WTC11 (cell line): ENCODE measurements around the gene EIF4H. TPM values are rescaled to one million over a fixed set of nuclear protein-coding genes. Genes with fewer than 3 reads are reported as not detected.

Experiments
- ATAC-seq: fragments of 200-7000 bp; cut with Tn5 transposase; 2 replicates; pipeline ENCODE4 v1.10.0; 2021; ENCODE audit warnings: mild to moderate bottlenecking, moderate library complexity
- CTCF ChIA-PET: fragments of 300-600 bp; sonication (Branson Sonifier 250); formaldehyde crosslinking; loops from one replicate; lab custom pipeline; 2021; ENCODE audit warnings: antibody characterized with exemption; lab: Charles Lee
- POLR2A ChIA-PET: fragments of 350-600 bp; sonication (Branson Sonifier 250); formaldehyde crosslinking; loops from one replicate; lab custom pipeline; 2021; ENCODE audit warnings: antibody characterized with exemption; lab: Charles Lee
- DNase-seq: peaks from one replicate; pipeline ENCODE4 v3.0.0; 2021; ENCODE audit warnings: low spot score
- H3K27ac Mint-ChIP-seq: 2 replicates; pipeline ENCODE4 v1.8.0; 2021; ENCODE audit warnings: mixed read lengths
- H3K27me3 Mint-ChIP-seq: 2 replicates; pipeline ENCODE4 v1.8.0; 2021; ENCODE audit warnings: low read depth, mild to moderate bottlenecking, moderate library complexity, mixed read lengths
- H3K36me3 Mint-ChIP-seq: 2 replicates; pipeline ENCODE4 v1.8.0; 2021; ENCODE audit warnings: mixed read lengths
- H3K4me1 Mint-ChIP-seq: 2 replicates; pipeline ENCODE4 v1.8.0; 2022; ENCODE audit warnings: mixed read lengths
- H3K4me3 Mint-ChIP-seq: 2 replicates; pipeline ENCODE4 v1.8.0; 2021; ENCODE audit warnings: mild to moderate bottlenecking, moderate library complexity, mixed read lengths
- H3K9me3 Mint-ChIP-seq: 2 replicates; pipeline ENCODE4 v1.8.0; 2021; ENCODE audit warnings: mixed read lengths
- CBFB ChIP-seq: sonication (generic); formaldehyde crosslinking; IDR thresholded peaks from 2 replicates; pipeline ENCODE4 v1.8.1; 2022; ENCODE audit warnings: mild to moderate bottlenecking, low read depth, missing genetic modification reagents
- FOXJ3 ChIP-seq: sonication (generic); formaldehyde crosslinking; IDR thresholded peaks from 2 replicates; pipeline ENCODE4 v1.9.0; 2021; ENCODE audit warnings: missing genetic modification reagents, mild to moderate bottlenecking, borderline replicate concordance
- GRHL2 ChIP-seq: fragments of 250-450 bp; sonication (Bioruptor Pico); IDR thresholded peaks from 2 replicates; pipeline ENCODE4 v1.8.0; 2022; ENCODE audit warnings: mild to moderate bottlenecking, moderate library complexity; ENCODE audit not compliant: insufficient replicate concordance, severe bottlenecking
- HMGA2 ChIP-seq: fragments of 250-450 bp; sonication (Bioruptor Pico); IDR thresholded peaks from 2 replicates; pipeline ENCODE4 v1.4.0; 2021; ENCODE audit warnings: mild to moderate bottlenecking, moderate library complexity
- HMGXB4 ChIP-seq: sonication (generic); formaldehyde crosslinking; IDR thresholded peaks from 2 replicates; pipeline ENCODE4 v1.8.1; 2023; ENCODE audit warnings: mild to moderate bottlenecking, moderate library complexity, missing genetic modification reagents
- MXD4 ChIP-seq: fragments of 250-450 bp; sonication (Bioruptor Pico); IDR thresholded peaks from 2 replicates; pipeline ENCODE4 v1.8.0; 2021; ENCODE audit warnings: mild to moderate bottlenecking, moderate library complexity, borderline replicate concordance
- NFYB ChIP-seq: sonication (generic); formaldehyde crosslinking; conservative IDR thresholded peaks from 2 replicates; pipeline ENCODE4 v1.8.0; 2022; ENCODE audit warnings: low read depth, missing genetic modification reagents
- NR2C2 ChIP-seq: sonication (generic); formaldehyde crosslinking; IDR thresholded peaks from 2 replicates; pipeline ENCODE4 v1.8.0; 2022; ENCODE audit warnings: mild to moderate bottlenecking, missing genetic modification reagents
- RELA ChIP-seq: sonication (generic); formaldehyde crosslinking; IDR thresholded peaks from 2 replicates; pipeline ENCODE4 v1.8.1; 2022; ENCODE audit warnings: missing genetic modification reagents, mild to moderate bottlenecking, borderline replicate concordance
- RORB ChIP-seq: fragments of 250-450 bp; sonication (Bioruptor Pico); IDR thresholded peaks from 2 replicates; pipeline ENCODE4 v1.9.0; 2021; ENCODE audit warnings: mild to moderate bottlenecking
- ZMAT4 ChIP-seq: fragments of 250-450 bp; sonication (Bioruptor Pico); IDR thresholded peaks from 2 replicates; pipeline ENCODE4 v1.9.0; 2021; ENCODE audit warnings: mild to moderate bottlenecking
- ZNF232 ChIP-seq: sonication (generic); formaldehyde crosslinking; IDR thresholded peaks from 2 replicates; pipeline ENCODE4 v1.8.0; 2022; ENCODE audit warnings: mild to moderate bottlenecking, missing genetic modification reagents
- ZNF263 ChIP-seq: sonication (generic); formaldehyde crosslinking; IDR thresholded peaks from 2 replicates; pipeline ENCODE4 v1.8.1; 2022; ENCODE audit warnings: low read depth, mild to moderate bottlenecking, moderate library complexity, missing genetic modification reagents
- ZNF281 ChIP-seq: sonication (generic); formaldehyde crosslinking; IDR thresholded peaks from 2 replicates; pipeline ENCODE4 v1.8.0; 2023; ENCODE audit warnings: mild to moderate bottlenecking, missing genetic modification reagents
- ZNF317 ChIP-seq: sonication (generic); formaldehyde crosslinking; IDR thresholded peaks from 2 replicates; pipeline ENCODE4 v1.8.1; 2023; ENCODE audit warnings: low read depth, mild to moderate bottlenecking, moderate library complexity, missing genetic modification reagents, borderline replicate concordance
- ZNF416 ChIP-seq: fragments of 250-450 bp; sonication (Bioruptor Pico); IDR thresholded peaks from 2 replicates; pipeline ENCODE4 v1.9.0; 2021; ENCODE audit warnings: mild to moderate bottlenecking, inconsistent platforms
- ZNF671 ChIP-seq: fragments of 250-450 bp; sonication (Bioruptor Pico); IDR thresholded peaks from 2 replicates; pipeline ENCODE4 v1.8.0; 2021; ENCODE audit warnings: mild to moderate bottlenecking
- total RNA-seq: library from RNA; stranded (reverse); gene quantifications from 3 replicates; pipeline ENCODE4 v1.2.3, GENCODE V29; 2021
- TF ChIP-seq, protein P1 (sequence below): sonication (generic); formaldehyde crosslinking; IDR thresholded peaks from 2 replicates; pipeline ENCODE4 v1.8.0; 2022; ENCODE audit warnings: mild to moderate bottlenecking, missing genetic modification reagents
- TF ChIP-seq, protein P2 (sequence below): sonication (generic); formaldehyde crosslinking; IDR thresholded peaks from 2 replicates; pipeline ENCODE4 v1.8.1; 2023; ENCODE audit warnings: mild to moderate bottlenecking, missing genetic modification reagents, borderline replicate concordance
- TF ChIP-seq, protein P3 (sequence below): sonication (generic); formaldehyde crosslinking; IDR thresholded peaks from 2 replicates; pipeline ENCODE4 v1.8.1; 2023; ENCODE audit warnings: mild to moderate bottlenecking, missing genetic modification reagents
- TF ChIP-seq, protein P4 (sequence below): sonication (generic); formaldehyde crosslinking; IDR thresholded peaks from 2 replicates; pipeline ENCODE4 v1.8.1; 2022; ENCODE audit warnings: missing genetic modification reagents, borderline replicate concordance

EIF4H gene
- total RNA-seq, 1 experiment from 2014 or later = 355 TPM

- Mint-ChIP-seq H3K27ac (0 out of 2 replicates have a peak overlapping the region, but pooled peaks have one; percentile 45), H3K27me3 (no peaks in the 10 kb centered on the region), H3K4me1 (peaks cover 5% of the 10 kb centered on the region), H3K36me3 (peaks cover 89% of the 10 kb centered on the region), H3K9me3 (no peaks in the 10 kb centered on the region), H3K4me3 (no peak overlapping the region)
- ChIA-PET CTCF (interaction anchor here (2.2 to 2.4 kb wide), 3 partner anchors 9 to 15 kb away, joined by 9 read pairs; no protein-coding TSS in a partner anchor), POLR2A (no interaction called here)
- ATAC-seq (no peak), DNase-seq (no peak)
- TF ChIP-seq ZNF281 (CRISPR knock-in tag) = no peak
- no peak for TF ChIP-seq ZNF317 (CRISPR knock-in tag)
These were observed 17.1 kb downstream of the EIF4H start for GRCh38 chr7:74191231-74191630.

GRCh38 chr7:74193054-74193453 lies 18.9 kb downstream of the EIF4H start:
- ChIA-PET POLR2A (interaction anchor here (0.7 to 1.3 kb wide), 2 partner anchors 10 to 150 kb away, joined by 3 to 4 read pairs; no protein-coding TSS in a partner anchor), CTCF (interaction anchor here (1.1 to 2.4 kb wide), 4 partner anchors 13 to 208 kb away, joined by 3 to 9 read pairs (median 4); no protein-coding TSS in a partner anchor)
- ATAC-seq = no peak
- Mint-ChIP-seq H3K4me1 (no peaks in the 10 kb centered on the region), H3K27me3 (no peaks in the 10 kb centered on the region), H3K9me3 (no peaks in the 10 kb centered on the region), H3K27ac (no peak overlapping the region; the same call in 1 of the 2 replicates), H3K4me3 (no peak overlapping the region), H3K36me3 (peaks cover 81% of the 10 kb centered on the region)
- no peak for DNase-seq
- TF ChIP-seq MXD4 = no peak
- TF ChIP-seq NR2C2 (CRISPR knock-in tag) = no peak
- TF ChIP-seq GRHL2 (CRISPR knock-in tag) = no peak
- no peak for TF ChIP-seq RORB (CRISPR knock-in tag)
- TF ChIP-seq HMGA2 = no peak
- TF ChIP-seq, protein P1, sequence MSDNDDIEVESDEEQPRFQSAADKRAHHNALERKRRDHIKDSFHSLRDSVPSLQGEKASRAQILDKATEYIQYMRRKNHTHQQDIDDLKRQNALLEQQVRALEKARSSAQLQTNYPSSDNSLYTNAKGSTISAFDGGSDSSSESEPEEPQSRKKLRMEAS (CRISPR knock-in tag) = no peak
- TF ChIP-seq, protein P2, sequence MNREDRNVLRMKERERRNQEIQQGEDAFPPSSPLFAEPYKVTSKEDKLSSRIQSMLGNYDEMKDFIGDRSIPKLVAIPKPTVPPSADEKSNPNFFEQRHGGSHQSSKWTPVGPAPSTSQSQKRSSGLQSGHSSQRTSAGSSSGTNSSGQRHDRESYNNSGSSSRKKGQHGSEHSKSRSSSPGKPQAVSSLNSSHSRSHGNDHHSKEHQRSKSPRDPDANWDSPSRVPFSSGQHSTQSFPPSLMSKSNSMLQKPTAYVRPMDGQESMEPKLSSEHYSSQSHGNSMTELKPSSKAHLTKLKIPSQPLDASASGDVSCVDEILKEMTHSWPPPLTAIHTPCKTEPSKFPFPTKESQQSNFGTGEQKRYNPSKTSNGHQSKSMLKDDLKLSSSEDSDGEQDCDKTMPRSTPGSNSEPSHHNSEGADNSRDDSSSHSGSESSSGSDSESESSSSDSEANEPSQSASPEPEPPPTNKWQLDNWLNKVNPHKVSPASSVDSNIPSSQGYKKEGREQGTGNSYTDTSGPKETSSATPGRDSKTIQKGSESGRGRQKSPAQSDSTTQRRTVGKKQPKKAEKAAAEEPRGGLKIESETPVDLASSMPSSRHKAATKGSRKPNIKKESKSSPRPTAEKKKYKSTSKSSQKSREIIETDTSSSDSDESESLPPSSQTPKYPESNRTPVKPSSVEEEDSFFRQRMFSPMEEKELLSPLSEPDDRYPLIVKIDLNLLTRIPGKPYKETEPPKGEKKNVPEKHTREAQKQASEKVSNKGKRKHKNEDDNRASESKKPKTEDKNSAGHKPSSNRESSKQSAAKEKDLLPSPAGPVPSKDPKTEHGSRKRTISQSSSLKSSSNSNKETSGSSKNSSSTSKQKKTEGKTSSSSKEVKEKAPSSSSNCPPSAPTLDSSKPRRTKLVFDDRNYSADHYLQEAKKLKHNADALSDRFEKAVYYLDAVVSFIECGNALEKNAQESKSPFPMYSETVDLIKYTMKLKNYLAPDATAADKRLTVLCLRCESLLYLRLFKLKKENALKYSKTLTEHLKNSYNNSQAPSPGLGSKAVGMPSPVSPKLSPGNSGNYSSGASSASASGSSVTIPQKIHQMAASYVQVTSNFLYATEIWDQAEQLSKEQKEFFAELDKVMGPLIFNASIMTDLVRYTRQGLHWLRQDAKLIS (CRISPR knock-in tag) = no peak
- TF ChIP-seq ZMAT4 = no peak
- TF ChIP-seq, protein P3, sequence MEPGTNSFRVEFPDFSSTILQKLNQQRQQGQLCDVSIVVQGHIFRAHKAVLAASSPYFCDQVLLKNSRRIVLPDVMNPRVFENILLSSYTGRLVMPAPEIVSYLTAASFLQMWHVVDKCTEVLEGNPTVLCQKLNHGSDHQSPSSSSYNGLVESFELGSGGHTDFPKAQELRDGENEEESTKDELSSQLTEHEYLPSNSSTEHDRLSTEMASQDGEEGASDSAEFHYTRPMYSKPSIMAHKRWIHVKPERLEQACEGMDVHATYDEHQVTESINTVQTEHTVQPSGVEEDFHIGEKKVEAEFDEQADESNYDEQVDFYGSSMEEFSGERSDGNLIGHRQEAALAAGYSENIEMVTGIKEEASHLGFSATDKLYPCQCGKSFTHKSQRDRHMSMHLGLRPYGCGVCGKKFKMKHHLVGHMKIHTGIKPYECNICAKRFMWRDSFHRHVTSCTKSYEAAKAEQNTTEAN (CRISPR knock-in tag) = no peak
- no peak for TF ChIP-seq NFYB
- no peak for TF ChIP-seq ZNF263 (CRISPR knock-in tag)
- no peak for TF ChIP-seq CBFB (CRISPR knock-in tag)
- no peak for TF ChIP-seq ZNF232 (CRISPR knock-in tag)
- TF ChIP-seq, protein P4, sequence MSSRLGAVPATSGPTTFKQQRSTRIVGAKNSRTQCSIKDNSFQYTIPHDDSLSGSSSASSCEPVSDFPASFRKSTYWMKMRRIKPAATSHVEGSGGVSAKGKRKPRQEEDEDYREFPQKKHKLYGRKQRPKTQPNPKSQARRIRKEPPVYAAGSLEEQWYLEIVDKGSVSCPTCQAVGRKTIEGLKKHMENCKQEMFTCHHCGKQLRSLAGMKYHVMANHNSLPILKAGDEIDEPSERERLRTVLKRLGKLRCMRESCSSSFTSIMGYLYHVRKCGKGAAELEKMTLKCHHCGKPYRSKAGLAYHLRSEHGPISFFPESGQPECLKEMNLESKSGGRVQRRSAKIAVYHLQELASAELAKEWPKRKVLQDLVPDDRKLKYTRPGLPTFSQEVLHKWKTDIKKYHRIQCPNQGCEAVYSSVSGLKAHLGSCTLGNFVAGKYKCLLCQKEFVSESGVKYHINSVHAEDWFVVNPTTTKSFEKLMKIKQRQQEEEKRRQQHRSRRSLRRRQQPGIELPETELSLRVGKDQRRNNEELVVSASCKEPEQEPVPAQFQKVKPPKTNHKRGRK (CRISPR knock-in tag) = no peak
- no peak for TF ChIP-seq HMGXB4
- no peak for TF ChIP-seq ZNF416 (CRISPR knock-in tag)
- TF ChIP-seq RELA (CRISPR knock-in tag) = no peak
- no peak for TF ChIP-seq ZNF671
- no peak for TF ChIP-seq FOXJ3
